T-cell (primary cell): ENCODE data around the gene ZNF879. TPM values are rescaled to one million over a fixed set of nuclear protein-coding genes. Genes with fewer than 3 reads are reported as not detected.

Experiments used
- ATAC-seq, 4 experiments: fragments of 200-7000 bp in 3 of 4; fragments of 150-1000 bp in 1 of 4; cut with Tn5 transposase; replicated peaks in 1 of 4; 1 replicate in 3 of 4; 2 replicates in 1 of 4; pipeline ENCODE4 v1.10.0; 2021; ENCODE audit warnings: moderate library complexity in 3 of 4, mild to moderate bottlenecking in 2 of 4, moderate number of reproducible peaks in 1 of 4
- CTCF ChIA-PET, 2 donors: fragments of 300-600 bp; sonication (Branson Sonifier 250); formaldehyde crosslinking; loops; one replicate each; lab custom pipeline; 2022; ENCODE audit warnings: antibody characterized with exemption in 2 of 2; lab: Charles Lee
- POLR2A ChIA-PET, 2 donors: fragments of 300-600 bp; sonication (Branson Sonifier 250); formaldehyde crosslinking; loops; one replicate each; lab custom pipeline; 2022; ENCODE audit warnings: antibody characterized with exemption in 2 of 2; lab: Charles Lee
- DNase-seq, 35 experiments: peaks; one replicate each; pipeline versions ENCODE4 v3.0.0 to v3.0.0-alpha.2; 2013 to 2023
- H3K27ac ChIP-seq: one replicate; pipeline ENCODE4 v1.5.1; 2013; ENCODE audit warnings: low read length
- H3K27me3 ChIP-seq, 2 experiments: replicated peaks in 1 of 2; 1 replicate in 1 of 2; 2 replicates in 1 of 2; pipeline versions ENCODE4 v1.6.1 to v1.7.0; 2013; ENCODE audit warnings: low read length in 1 of 2, mixed read lengths in 1 of 2; ENCODE audit not compliant: control insufficient read depth in 2 of 2, insufficient read depth in 2 of 2; ENCODE audit errors: extremely low read depth in 1 of 2
- H3K36me3 ChIP-seq, 2 donors: 1 replicate in 1 of 2; 2 replicates in 1 of 2; pipeline versions ENCODE4 v1.6.1 to v1.7.0; 2013; ENCODE audit warnings: low read length in 1 of 2; ENCODE audit not compliant: control insufficient read depth in 2 of 2, insufficient read depth in 1 of 2; ENCODE audit errors: extremely low read depth in 1 of 2
- H3K4me1 ChIP-seq, 2 experiments: 1 replicate in 1 of 2; 2 replicates in 1 of 2; pipeline versions ENCODE4 v1.6.1 to v1.7.0; 2013; ENCODE audit warnings: low read length in 2 of 2, mixed read lengths in 1 of 2; ENCODE audit not compliant: insufficient read depth in 2 of 2, control insufficient read depth in 1 of 2; ENCODE audit errors: extremely low read depth in 1 of 2
- H3K4me3 ChIP-seq, 2 donors: 1 replicate in 1 of 2; 2 replicates in 1 of 2; pipeline versions ENCODE4 v1.5.1 to v1.7.0; 2013; ENCODE audit warnings: mild to moderate bottlenecking in 2 of 2, low read length in 1 of 2, moderate library complexity in 1 of 2; ENCODE audit not compliant: control insufficient read depth in 1 of 2; ENCODE audit errors: extremely low read depth in 1 of 2
- H3K9me3 ChIP-seq: 2 replicates; pipeline ENCODE4 v1.7.0; 2013
- H3K27ac Mint-ChIP-seq, 2 donors: one replicate each; pipeline ENCODE4 v1.8.0; 2020 to 2021; ENCODE audit warnings: mild to moderate bottlenecking in 2 of 2, mixed read lengths in 2 of 2
- H3K27me3 Mint-ChIP-seq, 2 donors: one replicate each; pipeline ENCODE4 v1.8.0; 2021 to 2022; ENCODE audit warnings: mixed read lengths in 2 of 2
- H3K36me3 Mint-ChIP-seq: one replicate; pipeline ENCODE4 v1.8.0; 2021; ENCODE audit warnings: mixed read lengths
- H3K4me1 Mint-ChIP-seq, 3 donors: one replicate each; pipeline ENCODE4 v1.8.0; 2020 to 2022; ENCODE audit warnings: mixed read lengths in 3 of 3, mild to moderate bottlenecking in 1 of 3
- H3K4me3 Mint-ChIP-seq, 3 donors: one replicate each; pipeline ENCODE4 v1.8.0; 2020 to 2022; ENCODE audit warnings: mild to moderate bottlenecking in 3 of 3, mixed read lengths in 3 of 3, moderate library complexity in 3 of 3
- H3K9me3 Mint-ChIP-seq, 3 donors: one replicate each; pipeline ENCODE4 v1.8.0; 2020 to 2022; ENCODE audit warnings: mixed read lengths in 3 of 3
- WGBS: methylation state at CpG from one replicate; pipeline ENCODE4 v1.1.5; 2013; ENCODE audit warnings: missing lambda C conversion rate; ENCODE audit not compliant: insufficient coverage; 5-methylcytosine and 5-hydroxymethylcytosine counted together
- total RNA-seq, 35 experiments: library from RNA in 6 of 35; stranded (reverse) in 6 of 35; fragments of 120-200 nt in 1 of 35; gene quantifications; one replicate each; pipeline versions ENCODE4 v1.2.1 to v1.2.4 and lab custom pipeline; 2013 to 2026

ZNF879 gene
- total RNA-seq, 5 donors from 2014 or later (not counting 1 experiment from before 2014, with no cell fraction given) = 6.5 to 15.2 (median 10.7) TPM

GRCh38 chr5:179061025-179061424 is 37.4 kb downstream of the ZNF879 start:
- 96% methylated on average over 17 of the region's 19 CpGs for WGBS
- peak in 1 of 35 experiments; percentile 3 for DNase-seq

GRCh38 chr5:179065703-179066102 is 42.1 kb downstream of the ZNF879 start:
- WGBS = no CpG with 5 or more reads among the region's 6 CpGs
- peaks cover 8 to 10% of the 10 kb centered on the region in 2 experiments for H3K4me1 ChIP-seq
- ChIA-PET CTCF (no interaction called here), POLR2A (no interaction called here)
- H3K27me3 ChIP-seq = no peaks in the 10 kb centered on the region
- Mint-ChIP-seq H3K27ac (no peak overlapping the region), H3K4me1 (peaks cover 19 to 31% (median 20%) of the 10 kb centered on the region in 3 donors), H3K36me3 (peaks cover 83% of the 10 kb centered on the region), H3K27me3 (no peaks in the 10 kb centered on the region), H3K4me3 (no peak overlapping the region), H3K9me3 (peaks cover 18 to 39% (median 30%) of the 10 kb centered on the region in 3 donors)
- H3K4me3 ChIP-seq = peak overlapping the region in 1 of 2 donors; percentile 10
- H3K36me3 ChIP-seq = peaks cover 14 to 17% of the 10 kb centered on the region in 2 donors
- ATAC-seq (no peak), DNase-seq (no peak)
- peaks cover 16% of the 10 kb centered on the region for H3K9me3 ChIP-seq
- no peak overlapping the region for H3K27ac ChIP-seq

More at GRCh38 chr5:179061025-179061424, 37.4 kb downstream of the ZNF879 start:
- Mint-ChIP-seq H3K4me3 (peak overlapping the region; percentile 85 to 96 (median 95)), H3K27ac (no peak overlapping the region), H3K4me1 (peaks cover 27 to 38% (median 29%) of the 10 kb centered on the region in 3 donors), H3K27me3 (peaks cover 5 to 8% of the 10 kb centered on the region in 2 donors), H3K9me3 (peaks cover 8 to 13% (median 9%) of the 10 kb centered on the region in 3 donors), H3K36me3 (peaks cover 40% of the 10 kb centered on the region)
- Histone ChIP-seq H3K4me3 (peak overlapping the region; percentile 61 to 74), H3K27me3 (no peaks in the 10 kb centered on the region), H3K27ac (no peak overlapping the region), H3K36me3 (peaks cover 2 to 17% of the 10 kb centered on the region in 2 donors), H3K4me1 (peaks cover 10 to 12% of the 10 kb centered on the region in 2 experiments), H3K9me3 (peaks cover 7% of the 10 kb centered on the region)
- CTCF ChIA-PET = interaction anchor here in 1 of 2 donors (1.5 kb wide), 1 partner anchor 330 kb away, joined by 19 read pairs; the partner anchor contains the start of gene ZNF354A
- no peak for ATAC-seq
- POLR2A ChIA-PET = no interaction called here

- ChIA-PET POLR2A (no interaction called here), CTCF (no interaction called here)
- no CpG with 5 or more reads among the region's 11 CpGs for WGBS
- Histone ChIP-seq H3K4me1 (no peaks in the 10 kb centered on the region), H3K36me3 (peaks cover 10 to 35% of the 10 kb centered on the region in 2 donors), H3K27me3 (no peaks in the 10 kb centered on the region), H3K4me3 (peak overlapping the region in 1 of 2 donors; percentile 5), H3K27ac (no peak overlapping the region), H3K9me3 (peaks cover 22% of the 10 kb centered on the region)
- Mint-ChIP-seq H3K27me3 (no peaks in the 10 kb centered on the region), H3K36me3 (peaks cover 71% of the 10 kb centered on the region), H3K4me3 (peak overlapping the region in 1 of 3 donors; percentile 9), H3K9me3 (peaks cover 33 to 64% (median 63%) of the 10 kb centered on the region in 3 donors), H3K27ac (no peak overlapping the region), H3K4me1 (no peaks in the 10 kb centered on the region)
- no peak for DNase-seq
- ATAC-seq = no peak
Observed at GRCh38 chr5:179079165-179079987, 55.8 kb downstream of the ZNF879 start.

DNA sequence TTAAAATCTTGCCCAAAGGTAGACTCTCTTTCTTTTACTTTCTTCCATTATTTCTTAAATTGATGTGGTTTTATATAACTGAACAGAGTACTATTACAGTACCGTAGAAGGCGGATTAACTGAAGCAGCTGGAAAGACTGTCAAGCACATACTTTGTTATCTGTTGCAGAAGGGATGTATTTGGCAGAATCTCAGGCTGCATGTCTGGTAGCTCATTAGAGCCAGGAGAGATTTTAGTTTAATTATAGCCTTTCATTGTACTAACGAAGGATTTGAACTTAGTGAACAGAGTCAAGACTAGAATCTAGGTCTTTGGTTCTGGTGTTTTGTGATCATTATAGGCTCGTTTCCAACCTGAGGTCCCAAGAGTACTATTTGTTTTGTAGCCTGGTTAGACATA is 57.1 kb downstream of the ZNF879 start:
- 100% methylated on average over 3 of the region's 4 CpGs for WGBS
- H3K4me1 Mint-ChIP-seq = no peaks in the 10 kb centered on the region
- H3K27ac Mint-ChIP-seq = no peak overlapping the region
- Histone ChIP-seq H3K4me1 (no peaks in the 10 kb centered on the region), H3K4me3 (no peak overlapping the region), H3K27me3 (no peaks in the 10 kb centered on the region), H3K9me3 (peaks cover 22% of the 10 kb centered on the region), H3K27ac (no peak overlapping the region), H3K36me3 (peaks cover 10 to 35% of the 10 kb centered on the region in 2 donors)
- H3K36me3 Mint-ChIP-seq = peaks cover 66% of the 10 kb centered on the region
- no peak for DNase-seq
- POLR2A ChIA-PET = no interaction called here
- no peak overlapping the region for H3K4me3 Mint-ChIP-seq
- H3K27me3 Mint-ChIP-seq = no peaks in the 10 kb centered on the region
- peaks cover 34 to 65% (median 65%) of the 10 kb centered on the region in 3 donors for H3K9me3 Mint-ChIP-seq
- no peak for ATAC-seq
- CTCF ChIA-PET = no interaction called here

Other genes with a start within 250 kb of the ZNF879 start
- gene ZNF354B, start 163.9 kb upstream of the ZNF879 start, total RNA-seq = 10 to 100 TPM; 14.5 to 37.8 (median 32.5) TPM
- 1 to 10 TPM in 3 of 5 donors, under 1 TPM in 2; 0.65 to 1.8 (median 1.1) TPM for gene ZFP2, start 127.9 kb upstream of the ZNF879 start, total RNA-seq
- gene ZNF454, start 82.6 kb upstream of the ZNF879 start, total RNA-seq = under 1 TPM in 2 of 5 donors, not detected in 3; 0.09 to 0.23 TPM
- gene GRM6, start 28.5 kb upstream of the ZNF879 start, total RNA-seq = not detected
- gene ZNF354C, start 36.6 kb downstream of the ZNF879 start, total RNA-seq = 1 to 10 TPM; 5.3 to 9.3 (median 8.1) TPM